T-helper 1 cell (primary cell): ENCODE measurements around the gene KCND2.

Experiments used
- DNase-seq, 5 donors: peaks; one replicate each; pipeline ENCODE4 v3.0.0-alpha.2; 2012 to 2020

The KCND2 gene

DNA sequence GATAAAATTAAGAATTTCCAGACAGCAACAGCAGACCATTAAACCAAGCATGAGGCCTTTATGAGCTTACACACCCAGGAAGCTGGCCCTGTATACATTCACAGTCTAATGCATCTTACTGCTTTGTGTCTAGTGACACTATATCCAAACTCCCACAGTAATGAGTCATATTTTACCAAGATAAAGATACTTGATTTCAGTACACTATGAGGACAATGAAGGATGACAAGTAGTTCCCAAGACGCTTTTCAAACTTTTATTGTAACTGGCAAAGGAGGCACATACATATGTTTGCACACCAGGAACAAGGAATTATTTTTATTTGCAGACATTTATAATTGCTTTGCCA lies 437.0 kb downstream of the KCND2 start:
- DNase-seq = no peak

DNA sequence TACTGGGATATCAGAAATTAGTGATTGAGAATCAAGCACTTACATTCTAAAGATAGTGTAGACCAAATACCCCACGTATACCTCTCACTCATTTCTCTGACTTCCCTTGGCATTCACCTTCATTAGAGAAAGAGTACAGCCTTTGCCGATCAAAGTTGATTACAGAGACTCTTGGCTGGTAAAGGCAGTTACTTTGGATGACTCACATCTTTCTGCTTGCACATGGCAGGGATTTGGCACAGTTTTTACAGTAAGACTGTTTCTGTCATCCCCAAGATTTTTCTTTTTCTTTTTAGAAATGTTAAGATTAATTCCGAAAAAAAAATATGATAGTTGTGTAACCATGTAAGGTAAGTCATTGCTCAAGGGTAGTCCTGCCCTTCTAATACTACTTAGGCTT lies 442.0 kb downstream of the KCND2 start:
- no peak for DNase-seq

DNA sequence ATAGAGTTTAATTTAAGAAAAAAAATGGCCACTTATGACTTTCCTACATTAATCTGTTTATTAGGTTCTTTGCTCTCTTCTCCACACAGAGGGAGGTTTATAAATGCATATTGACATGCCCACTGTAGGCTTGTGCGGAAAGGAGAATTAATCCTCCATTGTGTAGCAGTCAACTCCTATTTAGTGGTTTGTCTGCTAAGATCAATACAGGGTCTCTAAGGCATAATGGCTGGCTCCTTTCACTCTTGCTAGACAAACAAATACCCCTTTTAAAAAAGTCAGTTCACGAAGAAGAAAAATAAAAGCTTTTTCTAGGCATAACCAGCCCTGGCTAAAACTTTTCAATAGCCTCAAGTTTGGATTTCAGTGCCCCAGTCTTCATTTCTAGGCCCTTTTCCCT lies 443.3 kb downstream of the KCND2 start:
- no peak for DNase-seq

DNA sequence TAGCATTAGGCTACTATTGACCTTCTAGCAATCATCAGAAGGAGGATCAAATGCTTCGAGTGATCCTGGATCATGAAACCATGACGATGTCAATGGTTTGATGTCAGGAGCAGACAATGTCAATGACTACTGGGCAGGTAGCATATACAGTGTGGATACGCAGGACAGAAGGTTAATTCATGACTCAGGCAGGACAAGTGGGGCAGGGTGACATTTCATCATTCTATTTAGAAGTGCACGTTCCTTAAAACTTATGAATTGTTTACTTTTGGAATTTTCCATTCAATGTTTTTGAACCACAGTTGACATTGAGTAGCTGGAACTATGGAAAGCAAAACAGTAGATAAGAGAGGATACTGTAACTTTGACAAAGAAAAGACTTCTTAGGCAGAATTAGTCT lies 444.2 kb downstream of the KCND2 start:
- DNase-seq = no peak

DNA sequence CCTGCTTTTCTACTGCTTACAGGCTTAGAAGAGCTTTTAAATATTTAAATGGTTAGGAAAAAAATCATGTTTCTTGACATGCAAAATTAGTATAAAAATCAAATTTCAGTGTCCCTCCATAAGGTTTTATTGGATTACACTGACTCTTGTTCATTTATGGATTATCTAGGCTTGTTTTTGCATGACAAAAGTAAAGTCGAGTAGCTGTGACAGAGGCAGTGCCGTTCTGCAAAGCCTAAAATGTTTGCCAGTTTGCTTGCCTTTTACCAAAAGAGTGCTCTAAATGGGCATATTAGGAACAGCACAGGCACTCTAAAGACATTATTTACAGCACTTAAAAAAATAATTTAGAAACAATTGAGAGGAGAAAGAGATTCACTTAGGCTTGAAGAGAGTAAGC lies 445.4 kb downstream of the KCND2 start:
- no peak for DNase-seq

DNA sequence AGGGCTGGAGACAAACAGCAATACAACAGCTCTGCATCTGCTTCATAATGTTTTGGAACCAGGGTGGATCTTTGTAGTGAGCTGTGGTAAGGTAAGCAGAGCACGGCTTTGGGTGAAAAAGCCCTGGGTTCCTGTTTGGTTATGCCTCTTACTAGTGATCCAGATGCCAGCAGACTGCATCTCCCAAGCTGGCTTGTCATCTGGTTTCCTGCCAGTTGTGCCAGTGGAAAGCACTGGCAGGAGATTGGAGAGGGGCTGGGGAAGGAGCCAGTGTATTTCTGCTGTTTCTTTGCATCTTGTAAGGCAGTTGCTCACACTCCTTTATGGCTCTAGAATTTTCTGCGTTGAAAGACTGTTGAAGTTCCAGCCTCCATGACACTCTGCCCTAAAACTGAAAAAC lies 447.3 kb downstream of the KCND2 start:
- DNase-seq = no peak

DNA sequence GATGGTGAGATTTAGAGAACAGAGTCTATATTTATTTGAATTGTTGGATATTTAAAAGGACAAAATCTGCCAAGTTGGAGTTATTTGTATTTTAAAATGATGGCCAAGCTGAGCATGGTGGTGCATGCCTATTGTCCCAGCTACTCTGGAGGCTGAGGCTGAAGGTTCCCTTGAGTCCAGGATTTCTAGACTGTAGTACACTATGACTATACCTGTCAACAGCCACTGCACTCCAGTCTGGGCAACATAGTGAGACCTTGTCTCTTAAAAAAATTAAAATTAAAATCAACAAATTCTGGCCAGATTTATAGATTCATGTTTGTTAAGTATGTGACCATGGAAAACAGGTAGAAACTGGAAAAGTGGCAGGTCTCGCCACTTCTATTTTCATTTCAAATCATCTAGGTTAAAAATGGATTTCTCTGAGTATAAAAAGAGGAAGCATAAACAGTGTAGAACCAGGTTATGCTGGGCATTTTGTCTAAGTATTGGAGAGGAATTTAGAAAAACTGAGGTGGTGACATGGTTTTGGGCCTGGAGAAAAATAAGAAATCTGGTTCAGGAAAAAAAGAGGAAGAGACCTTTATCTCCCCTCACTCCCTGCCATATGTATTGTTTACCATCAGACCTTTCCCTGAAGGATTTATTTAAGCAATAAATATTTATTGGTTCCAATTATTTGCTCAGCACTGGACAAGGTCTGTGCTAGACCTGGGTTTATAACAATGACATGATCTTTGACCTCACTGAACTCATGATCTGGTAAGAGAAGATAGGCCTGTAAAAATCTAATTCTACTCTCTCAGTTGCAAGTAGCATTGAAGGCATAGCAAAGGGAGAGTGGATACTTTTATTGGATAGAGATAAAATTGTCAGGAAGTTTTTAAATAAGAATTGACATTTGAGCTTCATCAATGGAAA lies 450.8 kb downstream of the KCND2 start:
- DNase-seq = no peak

DNA sequence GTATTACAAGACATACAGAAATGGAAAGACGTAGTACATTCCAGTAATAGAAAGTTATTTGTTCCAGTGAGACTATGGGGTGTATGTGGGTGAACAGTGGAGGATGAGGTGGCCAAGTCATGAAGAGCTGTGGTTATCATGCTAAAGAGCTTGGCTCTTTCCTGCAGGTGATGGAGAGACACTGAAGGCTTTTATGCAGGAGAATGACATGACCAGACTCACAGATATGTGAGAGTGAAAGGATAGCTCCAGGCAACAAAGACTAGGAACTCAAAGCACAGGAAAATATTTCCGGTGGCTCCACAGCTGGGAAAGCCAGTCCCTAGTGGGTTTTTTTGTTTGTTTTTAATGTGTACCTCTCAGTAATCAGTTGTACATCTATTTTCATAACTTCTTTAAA lies 451.5 kb downstream of the KCND2 start:
- no peak for DNase-seq

DNA sequence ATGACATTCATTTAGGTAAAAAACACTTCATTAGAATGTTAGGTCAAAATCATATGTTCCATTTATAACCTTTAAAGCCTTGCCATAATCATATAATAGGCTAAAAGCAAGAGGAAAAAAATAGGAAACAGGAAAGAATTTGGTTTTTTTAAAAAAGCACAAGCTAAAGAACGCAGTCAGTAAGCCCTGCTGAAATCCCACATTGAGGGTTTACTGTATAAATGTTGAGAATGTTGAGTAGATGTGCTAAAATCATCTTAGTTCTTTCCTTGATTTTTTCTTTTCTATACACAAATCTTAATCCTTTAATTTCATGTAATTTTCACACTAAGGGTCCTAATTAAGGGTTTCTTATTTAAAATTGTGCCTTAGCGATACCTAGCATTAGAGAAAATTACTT lies 452.0 kb downstream of the KCND2 start:
- DNase-seq = no peak

DNA sequence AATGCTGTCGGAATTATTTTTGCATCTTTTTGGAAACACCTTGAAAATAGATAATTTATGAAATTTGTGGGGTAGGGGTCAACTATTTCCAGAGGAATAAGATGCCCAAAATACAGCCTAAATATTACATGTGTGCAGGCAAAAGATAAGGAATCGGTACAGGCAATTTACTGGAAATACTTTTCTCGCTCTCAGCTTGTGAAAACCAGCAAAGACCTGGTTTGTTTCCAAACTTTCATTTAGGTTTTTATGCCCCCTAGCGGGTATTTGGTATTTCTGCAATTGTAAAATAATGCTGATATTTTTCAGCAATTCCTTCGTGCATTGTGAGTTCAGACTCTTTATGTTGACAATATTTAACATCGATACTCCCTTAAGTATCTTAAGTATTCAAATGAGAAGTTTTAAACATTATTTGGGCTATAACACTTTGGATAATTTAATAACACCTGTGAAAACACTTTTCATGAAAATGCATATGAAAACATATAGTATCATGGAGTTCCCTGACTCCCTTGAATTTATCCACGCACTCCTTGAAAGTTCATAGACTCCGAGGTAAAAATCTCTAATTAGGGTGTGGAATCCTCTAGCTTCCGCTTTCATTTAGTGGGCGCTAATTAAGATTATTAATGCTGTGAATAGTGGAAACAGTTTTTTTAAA lies 452.5 kb downstream of the KCND2 start:
- no peak for DNase-seq

DNA sequence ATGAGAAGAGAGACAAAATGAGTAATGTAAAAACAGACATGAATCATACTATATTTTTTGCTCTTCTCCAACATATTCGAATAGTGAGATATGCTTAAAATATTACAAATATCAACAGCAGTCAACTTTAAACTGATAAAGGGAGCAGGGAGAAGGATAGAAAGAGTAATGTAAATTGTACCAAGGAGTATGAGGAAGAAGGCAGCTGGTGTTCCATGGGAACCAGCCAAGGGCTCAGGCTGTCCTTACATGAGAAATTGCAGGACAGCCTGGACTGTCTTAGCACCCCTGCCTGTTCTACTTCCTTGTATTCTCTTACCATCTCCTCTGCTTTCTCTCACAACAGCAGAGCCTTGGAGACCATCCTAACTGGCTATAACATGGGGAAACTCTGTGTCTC lies 456.3 kb downstream of the KCND2 start:
- DNase-seq = no peak

DNA sequence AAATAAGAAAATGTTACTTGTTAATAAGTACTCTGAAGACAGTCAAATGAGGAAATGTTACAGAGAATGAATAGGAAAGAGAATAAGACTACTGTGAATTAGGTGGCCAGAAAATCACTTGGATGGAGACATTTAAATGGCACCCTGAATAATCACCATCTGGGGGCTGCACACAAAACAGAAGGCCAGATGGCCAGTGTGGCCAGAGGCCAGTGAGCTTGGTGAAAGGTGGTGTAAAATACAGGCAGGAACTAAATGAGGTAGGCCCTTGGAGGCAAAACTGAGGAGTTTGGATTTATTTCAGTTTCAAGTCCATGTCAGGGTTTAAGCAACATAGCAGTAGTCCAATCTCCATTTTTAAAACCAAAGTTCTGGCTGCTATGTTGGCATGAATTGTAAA lies 458.3 kb downstream of the KCND2 start:
- no peak for DNase-seq

DNA sequence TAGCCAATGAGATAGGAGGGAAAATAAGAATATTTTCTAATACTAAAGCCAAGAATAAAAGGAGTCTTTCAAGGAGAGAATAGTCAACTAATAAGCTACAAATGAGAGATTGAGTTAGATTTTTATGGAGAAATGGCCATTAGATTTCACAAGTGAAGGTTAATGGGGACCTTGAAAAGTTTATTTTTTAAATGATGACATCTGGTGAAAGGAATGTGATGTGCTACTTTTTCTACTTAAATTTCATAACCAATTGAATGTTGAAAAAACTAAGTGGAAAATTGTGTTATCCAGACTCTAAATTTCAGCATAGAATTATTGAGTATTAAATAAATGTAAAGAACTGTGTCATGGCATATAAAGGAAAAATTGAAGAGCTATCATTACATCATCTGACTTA lies 459.3 kb downstream of the KCND2 start:
- DNase-seq = no peak

DNA sequence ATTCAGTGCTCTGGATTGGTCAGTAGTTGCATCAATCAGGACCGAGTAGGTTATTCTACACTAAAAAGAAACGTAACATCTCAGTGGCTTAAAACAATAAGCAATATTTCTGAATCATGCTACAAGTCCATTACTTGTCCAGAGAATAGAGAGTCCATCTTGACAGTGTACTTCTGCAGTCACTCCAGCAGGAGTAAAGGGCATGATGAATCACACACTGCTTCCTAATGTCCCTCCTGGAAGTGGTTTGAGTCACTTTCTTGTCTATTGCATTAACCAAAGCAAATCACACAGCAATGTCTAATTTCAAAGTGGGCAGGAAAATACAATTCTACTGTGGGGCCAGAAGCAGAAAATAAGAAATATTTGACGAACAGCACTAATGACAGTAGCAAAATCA lies 460.2 kb downstream of the KCND2 start:
- no peak for DNase-seq

DNA sequence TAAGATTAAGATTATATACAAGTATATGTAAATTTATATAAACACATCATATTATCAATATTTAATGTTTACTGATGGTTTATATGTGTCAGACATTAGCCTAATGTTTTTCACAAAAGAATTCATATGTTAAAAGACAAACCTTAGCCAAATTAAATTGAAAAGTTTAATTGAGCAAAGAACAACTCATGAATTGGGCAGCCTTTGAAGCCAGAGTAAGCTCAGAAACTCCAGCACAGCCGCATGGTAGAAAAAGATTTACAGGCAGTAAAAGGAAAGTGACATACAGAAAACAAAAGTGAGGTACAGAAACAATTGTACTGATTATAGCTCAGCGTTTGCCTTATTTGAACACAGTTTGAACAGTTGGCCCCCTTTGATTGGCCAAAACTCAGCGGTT lies 460.9 kb downstream of the KCND2 start:
- no peak for DNase-seq

DNA sequence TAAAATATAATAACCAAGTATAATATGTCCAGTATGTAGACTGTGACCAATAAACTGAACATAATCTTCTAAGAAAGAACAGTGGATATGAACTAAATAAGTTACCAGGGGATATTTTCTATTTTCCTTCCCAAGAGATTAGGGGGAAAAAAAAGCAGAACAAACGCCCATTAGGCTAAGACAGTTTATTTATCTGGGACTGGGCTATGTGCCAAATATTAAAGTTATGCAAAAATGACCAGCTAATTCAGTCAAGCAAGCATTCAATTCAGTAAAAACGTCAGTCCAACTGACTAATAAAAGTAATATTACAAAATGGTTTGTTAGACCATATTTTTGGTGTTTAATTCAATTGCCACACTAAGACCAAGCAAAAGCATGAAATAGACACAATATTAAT lies 462.8 kb downstream of the KCND2 start:
- no peak for DNase-seq

DNA sequence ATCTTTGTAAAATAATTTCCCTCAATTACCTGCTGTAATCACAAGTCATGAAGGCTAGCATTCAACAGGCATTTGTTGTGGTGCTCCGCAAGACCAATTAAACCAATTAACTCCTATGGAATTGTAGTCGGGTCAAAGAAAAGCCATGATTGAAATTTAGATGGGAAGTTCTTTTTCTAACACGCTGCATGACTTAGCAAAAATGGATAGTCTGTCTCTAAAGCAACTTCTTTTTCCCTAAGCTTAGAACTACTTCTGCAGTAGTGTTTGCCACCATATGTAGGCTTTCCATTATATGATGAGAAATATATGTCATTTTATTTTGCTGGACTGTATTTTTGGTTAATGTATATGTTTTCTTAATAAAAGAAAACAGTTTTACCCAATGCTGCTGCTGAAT lies 465.8 kb downstream of the KCND2 start:
- no peak for DNase-seq

DNA sequence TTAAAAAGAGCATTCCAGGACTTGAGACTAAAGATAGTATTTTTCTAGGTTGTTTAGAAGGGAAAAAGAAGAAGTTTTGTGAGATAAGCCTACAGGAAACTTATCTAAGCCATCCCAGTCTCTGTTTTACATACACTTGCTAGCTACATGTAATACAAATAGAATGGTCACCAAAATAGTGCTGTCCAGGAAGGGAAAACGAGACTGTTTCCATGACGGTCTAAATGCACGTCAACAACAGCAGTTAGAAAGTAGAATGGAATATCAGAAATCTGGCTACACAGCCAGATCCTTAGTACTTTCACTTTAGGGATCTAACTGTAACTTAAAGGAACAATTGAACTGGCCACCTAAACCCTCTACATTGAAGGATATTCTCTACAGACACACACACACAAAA lies 467.4 kb downstream of the KCND2 start:
- DNase-seq = no peak

DNA sequence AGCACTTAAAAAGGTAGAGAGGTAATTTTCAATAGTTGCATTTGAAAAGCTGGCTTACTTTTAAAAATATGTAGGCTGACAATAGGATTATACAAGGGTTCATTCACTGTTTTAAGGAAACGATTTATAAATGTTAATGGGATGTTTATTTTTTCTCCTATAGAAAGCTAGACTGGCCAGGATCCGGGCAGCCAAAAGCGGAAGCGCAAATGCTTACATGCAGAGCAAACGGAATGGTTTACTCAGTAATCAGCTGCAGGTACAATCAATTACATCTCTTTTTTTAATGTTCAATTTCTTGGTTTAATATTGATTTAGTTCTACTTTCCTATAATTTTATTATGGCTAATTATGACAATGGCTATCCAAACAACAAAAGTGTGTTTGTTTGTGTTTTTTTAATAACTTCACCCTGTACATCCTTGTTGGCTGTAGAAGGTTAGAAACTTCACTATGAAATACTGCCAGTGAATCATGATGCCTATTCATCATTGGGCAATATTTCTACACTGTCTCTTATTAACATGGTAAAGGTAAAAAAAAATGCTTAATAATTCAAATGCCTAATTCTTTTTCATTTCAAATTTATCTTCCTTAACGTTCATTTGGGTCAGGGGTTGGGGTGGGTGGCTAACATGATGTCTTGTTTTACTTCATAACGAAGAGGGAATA lies 468.5 kb downstream of the KCND2 start:
- no peak for DNase-seq

DNA sequence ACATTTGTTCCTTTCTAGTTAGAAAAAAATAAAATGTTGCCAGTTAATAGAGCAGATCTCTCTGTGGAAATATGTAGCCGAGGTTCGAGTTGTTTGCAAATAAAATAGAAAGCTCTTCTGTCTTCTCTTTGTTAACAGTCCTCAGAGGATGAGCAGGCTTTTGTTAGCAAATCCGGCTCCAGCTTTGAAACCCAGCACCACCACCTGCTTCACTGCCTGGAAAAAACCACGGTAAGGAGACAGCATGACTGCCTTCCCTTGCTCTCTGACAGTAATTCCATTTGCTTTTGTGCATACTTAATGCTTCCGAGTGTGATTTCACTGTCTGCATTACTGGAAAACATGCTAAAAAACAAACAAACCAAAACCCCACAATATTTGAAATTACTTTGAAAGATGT lies 469.4 kb downstream of the KCND2 start:
- DNase-seq = no peak

DNA sequence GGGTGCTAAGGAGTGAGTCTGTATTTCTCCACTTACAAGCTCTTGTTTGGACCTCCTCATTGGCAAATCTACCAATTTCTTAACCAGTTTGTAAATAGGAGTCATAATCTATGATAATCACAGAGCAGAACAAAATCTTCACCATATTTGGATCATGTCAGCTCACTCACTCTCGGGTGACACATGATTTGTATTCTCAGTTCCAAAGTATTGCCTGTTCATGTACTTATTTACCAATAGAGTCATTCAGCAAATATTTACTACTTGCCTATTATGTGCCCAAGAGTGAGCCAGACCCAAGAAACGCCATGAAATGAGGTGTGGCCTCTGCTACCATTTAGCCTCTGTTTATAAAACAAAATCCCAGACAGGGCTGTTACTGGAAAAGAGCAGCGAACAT lies 470.2 kb downstream of the KCND2 start:
- DNase-seq = no peak

DNA sequence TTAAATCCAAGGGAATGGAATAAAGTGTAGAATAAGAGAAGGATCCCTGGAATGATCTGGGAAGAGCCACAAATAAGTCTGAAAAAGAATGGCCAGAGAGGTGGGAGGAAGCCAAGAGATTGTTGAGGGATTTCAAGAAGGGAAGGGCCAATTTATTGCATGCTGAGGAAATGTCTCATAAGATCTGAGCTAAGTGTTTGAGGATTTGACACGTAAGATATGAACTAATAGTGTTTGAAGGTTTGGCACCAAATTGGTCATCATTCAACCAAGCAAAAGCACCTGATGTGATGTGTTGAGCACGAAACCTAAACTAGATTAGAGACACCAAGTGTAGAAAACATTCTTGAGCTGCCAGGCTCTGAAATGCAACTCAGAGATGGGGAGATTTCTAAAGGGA lies 487.1 kb downstream of the KCND2 start:
- DNase-seq = peak in 1 of 5 donors; percentile 7

DNA sequence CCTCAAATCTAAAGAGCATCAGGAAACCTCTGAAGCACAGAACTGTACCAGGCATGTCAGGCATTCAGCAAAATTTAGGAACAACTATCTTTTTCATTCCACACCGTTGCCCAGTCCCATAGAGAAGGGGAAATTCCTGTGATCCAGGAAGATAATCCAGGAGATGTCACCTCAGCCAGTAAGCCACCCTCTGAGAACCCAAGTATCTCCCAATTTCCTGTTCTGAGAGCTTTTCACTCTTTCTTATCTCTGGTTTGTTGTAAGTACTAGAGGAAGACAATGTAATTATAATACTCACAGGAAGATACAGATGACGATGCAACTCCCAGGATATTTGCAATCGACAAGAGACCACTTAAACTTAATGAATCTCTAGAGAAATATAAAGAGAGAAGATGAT lies 487.9 kb downstream of the KCND2 start:
- no peak for DNase-seq

DNA sequence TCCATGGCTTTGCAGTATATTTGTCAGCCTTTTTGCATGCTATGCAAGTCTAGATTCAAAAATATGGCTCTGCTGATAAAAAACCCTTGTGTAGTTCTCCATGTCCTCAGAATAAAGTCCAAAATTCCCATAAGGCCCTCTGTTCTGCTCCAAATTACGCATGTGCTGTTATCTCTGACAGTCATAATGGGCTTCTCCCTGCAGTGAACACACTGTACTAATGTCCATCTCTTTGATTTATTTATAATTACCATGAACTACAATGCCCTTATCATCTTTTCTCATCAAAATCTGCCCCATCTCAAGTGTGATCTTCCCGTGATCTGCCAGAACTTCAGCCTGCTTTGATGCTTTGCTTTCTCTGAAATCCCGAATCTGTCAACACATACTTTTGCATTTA lies 497.2 kb downstream of the KCND2 start:
- no peak for DNase-seq
